Smooth muscle cell of the brain vasculature (primary cell): Measurements from ENCODE around the gene PDE6B.
"Not testable (repeated sequence)": the region's sequence is repeated elsewhere in the genome, so short reads cannot be mapped to it uniquely, and the experiment has no call there.

Source experiments
- DNase-seq: peaks from one replicate; pipeline ENCODE4 v3.0.0-alpha.2; 2012; ENCODE audit warnings: low read depth, low spot score

The PDE6B gene

DNA sequence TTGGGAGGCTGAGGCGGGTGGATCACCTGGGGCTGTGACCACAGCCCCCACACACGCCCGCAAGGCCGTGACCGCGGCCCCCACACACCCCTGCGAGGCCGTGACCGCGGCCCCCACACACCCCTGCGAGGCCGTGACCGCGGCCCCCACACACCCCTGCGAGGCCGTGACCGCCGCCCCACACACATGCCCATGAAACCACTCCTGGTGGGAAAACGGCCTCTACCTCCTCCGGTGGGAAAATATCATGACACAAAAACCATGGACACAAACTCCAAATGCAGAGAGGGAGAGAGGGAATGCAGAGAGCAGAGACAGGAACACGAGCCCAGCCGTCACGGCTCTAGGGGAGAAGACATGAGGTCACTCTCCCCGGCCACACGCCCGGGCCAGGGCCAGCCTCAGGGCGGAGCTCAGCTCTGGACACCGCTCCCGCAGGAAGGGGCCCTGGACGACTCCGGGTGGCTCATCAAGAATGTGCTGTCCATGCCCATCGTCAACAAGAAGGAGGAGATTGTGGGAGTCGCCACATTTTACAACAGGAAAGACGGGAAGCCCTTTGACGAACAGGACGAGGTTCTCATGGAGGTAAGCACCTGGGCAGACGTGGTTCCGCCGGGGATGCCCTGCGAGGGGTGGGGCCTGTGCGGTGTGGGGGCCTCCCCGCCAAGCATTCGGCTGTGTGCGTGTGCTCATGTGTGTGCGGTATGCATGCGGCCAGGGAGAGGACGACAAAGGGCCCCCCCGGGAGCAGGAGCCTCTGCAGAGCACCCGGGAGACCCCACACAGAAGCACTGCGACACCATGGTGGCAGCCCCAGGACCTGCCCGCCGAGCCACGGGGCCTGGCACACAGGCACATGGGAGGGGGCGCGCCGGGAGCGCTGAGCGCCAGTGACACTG lies 31.3 kb downstream of the PDE6B start:
- no peak for DNase-seq

DNA sequence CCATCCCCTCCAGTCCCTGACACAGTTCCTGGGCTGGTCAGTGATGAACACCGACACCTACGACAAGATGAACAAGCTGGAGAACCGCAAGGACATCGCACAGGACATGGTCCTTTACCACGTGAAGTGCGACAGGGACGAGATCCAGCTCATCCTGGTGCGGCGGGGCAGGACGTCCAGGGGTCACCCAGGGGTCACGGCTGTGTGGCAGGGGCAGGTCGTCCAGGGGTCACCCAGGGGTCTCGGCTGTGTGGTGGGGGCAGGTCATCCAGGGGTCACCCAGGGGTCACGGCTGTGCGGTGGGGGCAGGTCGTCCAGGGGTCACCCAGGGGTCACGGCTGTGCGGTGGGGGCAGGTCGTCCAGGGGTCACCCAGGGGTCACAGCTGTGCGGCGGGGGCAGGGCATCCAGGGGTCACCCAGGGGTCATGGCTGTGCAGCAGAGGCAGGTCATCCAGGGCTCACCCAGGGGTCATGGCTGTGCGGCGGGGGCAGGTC lies 32.0 kb downstream of the PDE6B start:
- DNase-seq = no peak

DNA sequence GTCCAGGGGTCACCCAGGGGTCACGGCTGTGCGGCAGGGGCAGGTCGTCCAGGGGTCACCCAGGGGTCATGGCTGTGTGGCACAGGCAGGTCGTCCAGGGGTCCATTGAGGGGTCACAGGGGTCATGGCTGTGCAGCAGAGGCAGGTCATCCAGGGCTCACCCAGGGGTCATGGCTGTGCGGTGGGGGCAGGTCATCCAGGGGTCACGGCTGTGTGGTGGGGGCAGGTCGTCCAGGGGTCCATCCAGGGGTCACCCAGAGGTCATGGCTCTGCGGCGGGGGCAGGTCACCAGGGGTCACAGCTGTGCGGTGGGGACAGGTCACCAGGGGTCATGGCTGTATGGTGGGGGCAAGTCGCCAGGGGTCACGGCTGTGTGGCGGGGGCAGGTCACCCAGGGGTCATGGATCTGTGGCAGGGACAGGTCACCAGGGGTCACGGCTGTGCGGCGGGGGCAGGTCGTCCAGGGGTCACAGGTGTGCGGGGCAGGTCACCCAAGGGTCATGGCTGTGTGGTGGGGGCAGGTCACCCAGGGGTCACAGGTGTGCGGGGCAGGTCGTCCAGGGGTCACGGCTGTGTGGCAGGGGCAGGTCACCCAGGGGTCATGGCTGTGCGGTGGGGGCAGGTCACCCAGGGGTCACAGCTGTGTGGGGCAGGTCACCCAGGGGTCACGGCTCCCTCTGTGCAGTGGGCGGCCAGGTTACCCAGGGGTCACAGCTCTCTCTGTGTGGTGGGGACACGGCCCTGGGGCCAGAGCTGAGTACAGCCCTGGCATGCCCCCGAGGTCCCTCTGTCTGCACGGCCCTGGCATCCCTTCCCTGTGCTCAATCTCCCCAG lies 32.7 kb downstream of the PDE6B start:
- DNase-seq = no peak

DNA sequence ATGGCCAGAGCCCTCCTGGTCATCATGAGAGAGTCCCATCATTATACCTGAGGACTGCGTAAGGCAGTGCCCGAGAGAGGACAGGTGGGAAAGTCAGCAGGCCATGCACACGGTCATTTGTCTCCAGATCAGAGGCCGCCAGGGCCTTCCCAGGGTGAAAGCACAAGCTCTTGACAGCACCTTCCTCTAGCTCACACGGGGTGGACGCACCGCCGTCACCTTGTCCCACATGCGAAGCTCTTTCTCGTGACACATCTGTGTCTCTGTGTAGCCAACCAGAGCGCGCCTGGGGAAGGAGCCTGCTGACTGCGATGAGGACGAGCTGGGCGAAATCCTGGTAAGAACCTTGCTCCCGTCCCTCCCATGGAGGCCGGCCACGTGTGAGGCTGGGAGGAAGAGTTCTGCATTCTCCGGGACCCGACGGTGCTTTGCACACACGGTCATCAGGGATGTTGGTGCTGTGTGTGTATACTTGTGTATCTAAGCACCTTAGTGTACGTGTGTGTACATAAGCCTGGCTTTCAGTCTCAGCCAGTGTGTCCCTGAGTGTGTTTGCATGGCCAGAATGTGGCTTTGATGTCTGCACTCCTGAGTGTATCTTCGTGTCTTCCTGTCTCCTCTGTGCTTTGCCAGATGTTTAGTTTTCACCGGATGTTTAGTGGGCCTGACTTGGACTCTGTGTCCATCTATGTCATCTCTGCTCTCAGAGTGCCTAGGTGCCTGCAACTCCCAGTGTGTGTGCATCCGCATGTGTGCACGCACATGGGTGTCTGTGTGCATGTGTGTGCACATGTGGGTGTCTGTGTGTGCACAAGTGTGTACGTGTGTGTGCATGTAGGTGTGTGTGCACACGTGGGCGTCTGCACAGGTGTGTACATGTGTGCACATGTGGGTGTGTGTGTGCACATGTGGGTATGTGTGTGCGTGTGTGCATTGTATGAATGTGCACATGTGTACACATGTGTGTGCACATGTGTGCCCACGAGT lies 33.6 kb downstream of the PDE6B start:
- DNase-seq = no peak

DNA sequence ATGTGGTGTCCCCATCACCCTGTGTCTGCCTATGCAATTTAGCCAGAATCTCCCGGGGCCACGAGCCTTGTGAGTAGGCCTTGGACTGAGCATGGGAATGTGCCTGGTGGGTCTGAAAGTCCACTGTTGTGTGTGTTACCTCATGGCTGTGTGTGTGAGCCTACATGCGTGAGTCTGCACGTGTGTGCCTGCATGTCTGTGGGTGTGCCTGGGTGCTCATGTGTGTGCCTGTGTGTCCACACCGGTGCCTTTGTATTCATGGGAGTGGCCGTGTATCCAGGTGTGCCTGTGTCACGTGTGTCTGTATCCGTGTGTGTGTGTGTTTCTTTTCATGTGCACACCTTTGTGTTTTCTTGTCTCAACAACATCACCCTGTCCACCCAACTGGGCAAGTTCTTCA lies 34.5 kb downstream of the PDE6B start:
- DNase-seq = no peak

DNA sequence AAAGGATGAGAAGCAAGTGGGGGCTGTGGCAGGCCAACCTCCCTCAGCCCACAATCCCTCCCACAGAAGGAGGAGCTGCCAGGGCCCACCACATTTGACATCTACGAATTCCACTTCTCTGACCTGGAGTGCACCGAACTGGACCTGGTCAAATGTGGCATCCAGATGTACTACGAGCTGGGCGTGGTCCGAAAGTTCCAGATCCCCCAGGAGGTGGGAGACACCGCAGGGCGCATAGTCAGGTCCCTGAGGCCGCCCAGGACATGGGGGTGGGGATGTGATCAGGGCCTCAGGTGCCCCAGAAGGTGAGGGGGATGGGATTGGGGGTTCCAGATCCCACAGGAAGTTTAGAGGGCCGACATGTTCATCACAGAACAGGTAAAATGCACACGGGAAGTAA lies 35.0 kb downstream of the PDE6B start:
- no peak for DNase-seq

DNA sequence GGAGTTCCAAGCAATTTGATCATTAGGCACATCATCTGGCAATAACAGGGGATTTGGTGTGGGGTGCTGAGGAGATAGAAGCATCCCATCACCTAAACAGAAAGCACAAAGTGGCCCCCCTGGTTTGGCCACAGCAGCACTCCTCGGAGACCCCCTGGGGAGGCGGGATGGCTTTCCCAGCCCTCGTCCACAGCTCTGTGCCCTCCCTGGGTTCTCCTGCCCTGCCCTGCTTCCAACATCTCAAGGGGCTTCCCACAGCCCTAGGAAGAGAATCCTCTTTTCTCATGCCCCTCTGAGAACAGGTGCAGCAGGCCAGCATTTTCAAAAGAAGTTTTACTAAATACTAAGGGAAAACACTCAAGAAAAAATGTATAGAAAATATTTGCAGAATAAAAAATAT lies 35.9 kb downstream of the PDE6B start:
- DNase-seq = no peak

DNA sequence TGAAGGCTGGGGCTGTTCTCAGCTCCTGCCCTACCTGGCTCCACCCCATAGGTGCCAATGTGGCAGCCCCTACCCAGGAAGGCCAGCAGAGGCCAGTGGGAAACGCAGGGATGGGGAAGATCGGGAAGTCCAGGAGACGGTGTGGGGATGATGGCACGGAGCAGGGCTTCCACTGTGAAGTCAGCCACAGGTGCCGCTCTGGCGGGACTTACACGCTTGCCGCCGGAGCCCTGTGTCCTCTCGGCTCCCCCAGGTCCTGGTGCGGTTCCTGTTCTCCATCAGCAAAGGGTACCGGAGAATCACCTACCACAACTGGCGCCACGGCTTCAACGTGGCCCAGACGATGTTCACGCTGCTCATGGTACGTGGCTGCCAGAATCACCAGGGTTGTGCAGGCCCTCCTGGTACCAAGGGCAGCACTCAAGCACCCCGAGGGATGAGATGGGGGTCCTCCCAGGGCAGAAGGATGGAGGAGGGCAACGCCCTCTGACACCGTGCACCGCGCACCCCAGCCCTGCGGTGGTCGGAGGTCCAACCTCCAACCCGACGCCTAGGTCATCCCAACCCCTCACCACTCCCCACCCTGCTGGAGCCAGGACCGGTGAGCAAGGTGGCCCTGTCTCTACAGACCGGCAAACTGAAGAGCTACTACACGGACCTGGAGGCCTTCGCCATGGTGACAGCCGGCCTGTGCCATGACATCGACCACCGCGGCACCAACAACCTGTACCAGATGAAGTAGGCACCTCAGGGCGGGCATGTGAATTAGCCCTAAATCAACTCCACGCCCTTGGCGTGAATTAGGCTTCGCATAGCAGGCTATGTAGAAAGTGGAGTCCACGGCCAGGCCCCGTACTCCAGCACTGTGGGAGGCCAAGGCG lies 36.7 kb downstream of the PDE6B start:
- DNase-seq = no peak

DNA sequence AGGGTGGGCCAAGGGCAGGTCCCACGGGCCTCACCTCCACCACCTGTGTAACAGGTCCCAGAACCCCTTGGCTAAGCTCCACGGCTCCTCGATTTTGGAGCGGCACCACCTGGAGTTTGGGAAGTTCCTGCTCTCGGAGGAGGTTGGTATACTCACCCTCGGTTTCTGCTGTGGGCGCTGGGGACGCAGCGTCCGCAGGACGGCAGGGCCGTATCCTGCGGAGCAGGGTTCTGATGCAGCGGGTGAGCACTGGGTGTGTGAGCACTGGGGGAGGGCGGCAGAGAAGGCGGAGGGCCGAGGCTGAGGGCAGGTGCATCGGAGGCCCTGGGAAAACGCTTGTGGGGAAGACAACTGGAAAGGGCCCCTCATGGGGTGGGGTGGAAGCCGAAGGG lies 37.7 kb downstream of the PDE6B start:
- DNase-seq = no peak

DNA sequence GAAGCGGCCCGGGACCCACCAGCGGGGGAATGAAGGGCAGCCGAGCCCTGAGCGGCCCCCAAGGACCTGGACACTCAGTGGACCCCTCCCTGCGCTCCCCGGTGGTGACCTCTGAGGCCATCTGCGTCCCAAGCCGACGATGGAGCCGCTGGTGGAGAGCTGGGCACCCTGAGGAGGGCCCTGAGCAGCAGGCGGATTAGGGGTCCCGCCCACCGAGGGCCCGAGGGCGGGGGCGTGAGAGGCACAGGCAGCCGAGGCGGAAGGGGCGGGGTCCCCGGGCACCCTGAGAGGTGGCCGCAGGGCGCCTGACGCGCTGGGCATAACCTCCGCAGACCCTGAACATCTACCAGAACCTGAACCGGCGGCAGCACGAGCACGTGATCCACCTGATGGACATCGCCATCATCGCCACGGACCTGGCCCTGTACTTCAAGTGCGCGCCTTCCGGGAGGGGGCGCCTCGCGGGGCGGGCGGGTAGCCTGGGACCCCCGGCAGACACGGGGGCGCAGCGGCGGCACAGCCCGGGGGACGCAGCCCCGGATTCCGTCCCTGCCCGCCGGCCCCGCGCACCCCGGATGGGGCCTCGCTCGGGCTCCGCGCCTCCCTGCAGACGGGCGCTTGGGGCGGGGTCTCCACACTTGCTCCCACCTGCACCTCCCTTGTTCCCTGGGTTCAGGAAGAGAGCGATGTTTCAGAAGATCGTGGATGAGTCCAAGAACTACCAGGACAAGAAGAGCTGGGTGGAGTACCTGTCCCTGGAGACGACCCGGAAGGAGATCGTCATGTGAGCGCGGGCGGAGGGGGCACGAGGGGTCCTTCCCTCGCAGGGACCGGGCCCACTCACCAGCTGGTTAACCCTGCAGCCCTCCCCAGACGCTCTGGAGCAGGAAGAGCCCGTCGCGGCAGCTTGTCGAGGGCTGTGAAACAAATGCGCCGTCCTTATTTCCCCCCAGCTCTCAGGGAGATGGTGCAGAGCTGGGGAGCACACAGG lies 38.4 kb downstream of the PDE6B start:
- no peak for DNase-seq

DNA sequence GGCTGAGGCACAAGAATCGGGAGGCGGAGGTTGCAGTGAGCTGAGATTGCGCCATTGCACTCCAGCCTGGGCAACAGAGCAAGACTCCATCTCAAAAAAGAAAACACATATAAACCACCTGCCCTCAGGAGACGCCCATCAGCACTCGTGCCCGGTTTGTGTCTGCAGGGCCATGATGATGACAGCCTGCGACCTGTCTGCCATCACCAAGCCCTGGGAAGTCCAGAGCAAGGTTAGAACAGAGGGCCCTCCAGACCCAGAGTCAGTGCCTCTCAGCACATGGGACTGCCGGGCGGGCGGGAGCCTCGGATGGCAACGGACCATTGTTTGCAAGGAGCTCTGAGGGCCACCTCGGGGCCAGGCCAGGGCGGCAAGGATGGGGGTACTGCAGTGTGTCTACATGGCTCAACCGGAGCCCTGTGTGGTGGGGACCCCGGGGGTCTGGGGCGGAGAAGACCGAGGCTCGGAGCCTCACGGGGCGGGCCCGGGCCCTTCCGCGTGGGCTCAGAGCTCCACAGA lies 39.4 kb downstream of the PDE6B start:
- no peak for DNase-seq

DNA sequence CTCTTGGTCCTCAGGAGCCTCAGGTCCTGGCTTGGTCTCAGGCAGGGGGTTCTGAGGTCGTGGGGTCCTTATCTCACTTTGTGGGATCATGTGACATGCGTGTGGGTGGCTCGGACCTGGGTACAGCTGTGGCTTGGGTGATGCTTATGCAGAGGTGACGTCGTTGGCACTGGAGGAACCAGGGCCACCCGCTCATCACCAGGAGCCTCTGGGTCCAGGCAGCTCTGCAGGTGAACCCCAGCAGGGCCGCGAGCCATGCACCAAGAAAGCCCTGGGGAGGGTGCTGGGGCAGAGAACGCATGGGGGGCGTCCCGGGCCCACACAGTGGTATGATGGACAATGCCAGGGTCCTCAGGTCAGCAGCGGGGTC lies 40.0 kb downstream of the PDE6B start:
- DNase-seq = no peak

DNA sequence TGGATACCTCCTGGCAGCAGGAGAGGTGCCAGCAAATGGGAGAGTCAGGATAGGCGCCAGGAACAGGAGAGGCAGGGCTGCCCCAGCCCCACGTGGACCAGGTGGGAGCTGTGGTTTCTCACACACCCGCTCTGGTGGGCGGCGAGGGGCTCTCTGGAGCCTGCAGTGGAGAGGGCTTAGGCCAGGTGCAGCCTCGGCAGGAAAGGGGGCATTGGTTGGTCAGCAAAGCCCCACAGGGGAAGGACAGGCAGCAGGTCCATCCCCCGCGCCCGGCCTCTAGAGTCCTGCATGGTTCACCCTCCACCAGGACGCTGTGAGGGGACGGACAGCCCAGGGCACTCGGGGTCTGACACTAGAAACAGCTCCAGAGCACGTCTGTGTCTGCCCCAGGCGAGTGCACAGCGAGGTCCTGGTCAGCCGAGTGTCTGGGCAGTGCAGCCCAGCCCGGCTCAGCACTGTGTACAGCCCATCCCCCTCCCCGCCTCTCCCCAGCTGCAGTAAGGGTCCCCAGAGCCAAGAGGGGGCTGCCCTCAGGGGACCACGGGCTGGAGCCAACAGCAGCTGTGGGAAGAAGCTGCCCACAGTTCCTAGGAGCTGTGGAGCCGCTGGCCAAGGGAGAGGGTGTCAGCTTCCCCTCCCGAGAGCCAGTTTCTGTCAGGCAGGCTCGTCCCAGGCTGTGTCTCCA lies 40.5 kb downstream of the PDE6B start:
- DNase-seq = no peak

DNA sequence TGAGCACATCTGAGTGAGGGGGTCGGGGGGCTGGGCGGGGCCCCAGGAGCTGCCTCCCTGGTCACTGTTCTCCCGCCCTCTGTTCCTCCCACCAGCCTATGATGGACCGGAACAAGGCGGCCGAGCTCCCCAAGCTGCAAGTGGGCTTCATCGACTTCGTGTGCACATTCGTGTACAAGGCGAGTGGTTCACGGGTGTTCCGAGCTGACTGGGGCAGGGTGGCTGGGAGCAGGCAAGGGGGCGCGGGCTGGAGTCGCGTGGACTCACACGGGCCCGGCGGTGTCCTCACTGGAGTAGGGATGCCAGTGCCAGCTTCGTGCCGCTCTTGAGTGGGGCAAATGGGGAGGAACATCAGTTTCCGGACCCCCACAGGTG lies 41.0 kb downstream of the PDE6B start:
- DNase-seq = no peak

DNA sequence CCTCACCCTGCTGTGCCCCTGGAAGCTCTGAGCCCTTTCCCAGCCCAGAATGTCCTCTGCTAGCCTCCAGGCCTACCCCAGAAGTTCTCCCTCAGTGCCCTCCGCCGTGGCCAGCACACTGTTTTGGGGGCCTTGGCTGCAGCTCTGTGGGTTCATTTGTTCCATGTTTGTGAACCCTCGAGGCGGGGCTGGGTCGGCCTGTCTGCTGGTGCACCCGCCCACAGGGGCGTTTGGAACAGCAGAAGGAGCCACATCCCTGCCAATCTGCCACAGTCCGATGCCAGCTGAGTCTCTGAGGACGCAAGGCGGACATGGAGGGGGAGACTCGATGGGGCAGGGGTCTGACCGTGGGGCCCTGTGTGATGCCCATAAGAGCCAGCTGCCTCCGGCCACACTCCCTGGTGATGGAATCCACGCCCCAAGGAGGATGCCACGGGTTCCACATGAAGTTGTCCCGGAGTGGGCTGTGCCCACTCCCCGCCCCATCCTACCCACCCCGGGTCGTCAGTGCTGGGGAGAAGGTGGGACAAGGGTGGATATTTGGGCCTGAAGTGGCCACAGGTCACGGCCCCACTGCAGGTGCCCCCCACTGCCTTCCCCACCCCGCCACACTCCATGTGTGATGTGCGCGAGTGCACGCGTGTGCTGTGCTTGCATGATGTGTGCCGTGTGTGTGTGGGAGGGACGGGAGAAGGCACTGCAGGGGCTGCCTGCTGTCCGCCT lies 41.6 kb downstream of the PDE6B start:
- DNase-seq = no peak

DNA sequence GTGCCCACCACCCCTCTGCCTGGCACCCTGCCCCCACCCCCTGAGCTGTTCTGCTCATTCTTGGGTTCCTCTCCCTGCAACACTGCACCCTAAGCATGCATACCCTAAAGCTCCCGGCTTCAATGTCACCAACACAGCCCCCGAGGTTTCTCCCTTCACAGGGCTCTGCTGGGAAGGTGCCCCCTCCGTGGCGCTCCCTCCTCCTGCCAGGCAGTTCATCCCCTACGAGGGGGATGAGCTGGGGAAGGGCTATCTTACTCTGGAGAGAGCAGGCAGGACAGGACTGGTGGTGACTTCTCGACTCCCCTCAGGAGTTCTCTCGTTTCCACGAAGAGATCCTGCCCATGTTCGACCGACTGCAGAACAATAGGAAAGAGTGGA lies 42.2 kb downstream of the PDE6B start:
- no peak for DNase-seq

DNA sequence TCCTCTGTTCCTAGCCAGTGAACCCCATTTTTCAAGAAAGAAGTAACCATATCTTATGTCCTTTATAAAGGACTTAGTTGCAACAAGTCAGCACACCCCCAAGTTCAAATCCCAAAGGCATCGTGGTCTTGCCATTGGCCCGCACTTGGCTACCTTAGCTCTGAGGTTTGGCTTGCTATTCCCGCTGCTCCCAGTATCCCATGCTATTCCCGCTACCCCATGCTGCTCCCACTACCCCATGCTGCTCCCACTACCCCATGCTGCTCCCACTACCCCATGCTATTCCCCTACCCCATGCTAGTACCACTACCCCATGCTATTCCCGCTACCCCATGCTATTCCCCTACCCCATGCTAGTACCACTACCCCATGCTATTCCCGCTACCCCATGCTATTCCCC lies 42.8 kb downstream of the PDE6B start:
- not testable (repeated sequence) for DNase-seq
